Left ventricle myocardium superior (tissue), 1 donor: Measurements from ENCODE around the gene LRRC41. TPM values are rescaled to one million over a fixed set of nuclear protein-coding genes. Genes with fewer than 3 reads are reported as not detected.

ENCODE experiments used
- ATAC-seq: fragments of 200-7000 bp; cut with Tn5 transposase; one replicate; pipeline ENCODE4 v1.9.1; 2020; ENCODE audit warnings: mild to moderate bottlenecking, moderate library complexity
- DNase-seq: peaks from one replicate; pipeline ENCODE4 v3.0.0-alpha.2; 2020
- intact Hi-C: fragments of 100-400 bp; cut with micrococcal nuclease; formaldehyde crosslinking; loops from one replicate; pipeline ENCODE4 v1.11.0; 2022
- total RNA-seq: library from RNA; stranded (reverse); fragmentation: NEBNext Ultra II Directional; extraction: Animal tissue kit (Norgen Biotek cat#: 25700); gene quantifications from one replicate; pipeline ENCODE4 v1.2.1, GENCODE V29; 2021
- donor health status: DM: no; HTN: yes; CAD: no; lungs with severe emphysema.

The LRRC41 gene
- total RNA-seq, 1 donor from 2014 or later = 37.6 TPM

DNA sequence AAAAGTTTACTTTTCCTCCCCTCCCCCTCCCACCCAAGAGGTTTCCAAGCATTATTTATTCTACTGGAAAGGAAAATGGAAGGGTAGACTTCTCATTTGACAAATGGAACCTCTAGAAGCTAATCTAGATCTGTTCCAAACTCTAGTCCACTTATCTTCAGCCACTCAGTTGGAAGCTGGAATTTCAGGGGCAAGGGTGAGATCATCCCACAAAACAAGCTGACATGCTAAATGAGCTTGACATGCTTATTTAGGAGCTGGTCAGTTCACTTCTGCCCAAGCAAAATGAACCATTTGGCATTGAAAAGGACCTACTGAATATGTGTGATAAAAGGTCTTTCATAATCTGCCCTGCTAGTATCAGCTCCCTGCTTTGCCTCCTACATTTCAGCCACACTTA is 5.0 kb downstream of the LRRC41 start:
- intact Hi-C loops = no loop called here
- no peak for ATAC-seq
- DNase-seq = no peak

DNA sequence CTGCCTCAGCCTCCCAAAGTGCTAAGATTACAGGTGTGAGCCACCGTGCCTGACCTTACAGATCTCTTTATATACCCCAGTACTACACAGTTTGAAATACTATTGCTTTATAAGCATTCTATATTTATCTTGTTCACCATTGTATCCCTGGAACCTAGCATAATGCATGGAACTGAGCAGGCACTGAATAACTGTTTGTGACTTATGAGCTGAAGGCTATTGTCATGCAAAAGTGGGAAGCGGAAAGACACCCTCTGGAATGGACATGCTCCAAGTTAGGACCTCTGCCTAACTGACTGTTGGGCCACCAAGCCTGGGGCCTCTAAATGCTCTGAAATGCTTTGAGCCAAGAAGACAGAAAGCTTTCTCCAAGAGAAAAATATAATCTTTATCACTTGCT is 8.1 kb downstream of the LRRC41 start:
- no peak for ATAC-seq
- intact Hi-C loops = no loop called here

DNA sequence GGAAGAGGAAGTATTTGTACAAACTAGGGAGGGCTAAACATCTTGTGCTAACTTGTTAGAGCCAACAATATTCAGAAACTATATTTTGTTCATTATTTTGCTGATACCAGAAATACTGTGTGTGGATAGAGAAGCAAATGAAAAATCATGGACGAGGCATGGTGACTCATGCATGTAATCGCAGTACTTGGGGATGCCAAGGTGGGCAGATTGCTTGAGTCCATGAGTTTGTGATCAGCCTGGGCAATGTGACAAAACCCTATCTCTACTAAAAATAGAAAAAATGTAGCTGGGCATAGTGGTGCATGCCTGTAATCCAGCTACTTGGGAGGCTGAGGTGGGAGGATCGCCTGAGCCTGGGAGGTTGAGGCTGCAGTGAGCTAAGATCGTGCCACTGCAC is 13.4 kb downstream of the LRRC41 start:
- DNase-seq (no peak), ATAC-seq (peak; percentile 24)
- intact Hi-C loops = no loop called here

More for the DNA sequence above, 8.1 kb downstream of the LRRC41 start:
- DNase-seq = no peak

DNA sequence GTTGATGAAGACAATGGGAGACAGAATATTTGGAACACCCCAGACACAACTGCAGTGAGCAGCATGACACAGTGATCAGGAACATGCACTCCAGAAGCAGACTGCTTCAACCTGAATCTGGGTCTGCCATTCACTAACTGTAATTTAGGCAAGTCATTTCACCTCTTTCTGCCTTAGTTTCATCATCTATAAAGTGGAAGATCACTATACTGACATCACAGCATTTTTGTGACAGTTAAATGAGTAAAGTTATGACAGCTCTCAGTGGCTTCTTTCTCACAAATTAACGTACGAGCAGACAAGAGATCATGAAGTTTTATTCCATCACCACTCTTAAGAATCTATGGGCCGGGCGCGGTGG is 14.3 kb downstream of the LRRC41 start:
- intact Hi-C loops = no loop called here
- ATAC-seq (no peak), DNase-seq (no peak)

DNA sequence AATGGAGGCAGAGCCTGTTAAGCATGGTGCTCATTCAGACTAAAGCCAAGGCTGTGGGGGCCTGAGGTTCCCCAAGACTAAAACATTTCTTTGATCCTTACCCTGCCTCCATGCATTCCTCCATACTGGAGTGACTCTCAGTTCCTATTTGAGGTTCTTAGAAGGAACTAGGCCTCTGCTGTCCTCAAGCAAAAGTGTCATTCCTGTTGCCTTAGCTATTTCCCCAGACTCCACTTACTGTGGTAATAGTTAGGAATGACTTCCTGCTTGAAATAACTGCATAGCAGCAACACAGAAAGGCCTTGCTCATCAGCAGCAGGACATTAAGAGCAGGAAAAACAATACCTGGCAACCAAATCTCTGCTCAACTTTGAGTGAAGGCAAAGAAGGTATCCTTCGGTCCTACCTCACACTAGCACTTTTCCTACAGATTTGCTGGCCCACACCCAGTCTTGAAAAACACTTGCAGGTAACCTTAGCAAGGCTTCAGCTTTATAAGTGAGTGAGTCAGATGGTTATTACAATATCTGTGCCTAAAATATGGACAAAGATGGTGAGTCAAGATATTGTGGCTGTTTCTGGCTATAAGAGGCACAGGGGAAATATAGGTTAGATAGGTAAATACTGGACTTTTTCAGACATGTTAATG is 14.8 kb downstream of the LRRC41 start:
- no peak for DNase-seq
- intact Hi-C loops = no loop called here
- ATAC-seq = no peak

DNA sequence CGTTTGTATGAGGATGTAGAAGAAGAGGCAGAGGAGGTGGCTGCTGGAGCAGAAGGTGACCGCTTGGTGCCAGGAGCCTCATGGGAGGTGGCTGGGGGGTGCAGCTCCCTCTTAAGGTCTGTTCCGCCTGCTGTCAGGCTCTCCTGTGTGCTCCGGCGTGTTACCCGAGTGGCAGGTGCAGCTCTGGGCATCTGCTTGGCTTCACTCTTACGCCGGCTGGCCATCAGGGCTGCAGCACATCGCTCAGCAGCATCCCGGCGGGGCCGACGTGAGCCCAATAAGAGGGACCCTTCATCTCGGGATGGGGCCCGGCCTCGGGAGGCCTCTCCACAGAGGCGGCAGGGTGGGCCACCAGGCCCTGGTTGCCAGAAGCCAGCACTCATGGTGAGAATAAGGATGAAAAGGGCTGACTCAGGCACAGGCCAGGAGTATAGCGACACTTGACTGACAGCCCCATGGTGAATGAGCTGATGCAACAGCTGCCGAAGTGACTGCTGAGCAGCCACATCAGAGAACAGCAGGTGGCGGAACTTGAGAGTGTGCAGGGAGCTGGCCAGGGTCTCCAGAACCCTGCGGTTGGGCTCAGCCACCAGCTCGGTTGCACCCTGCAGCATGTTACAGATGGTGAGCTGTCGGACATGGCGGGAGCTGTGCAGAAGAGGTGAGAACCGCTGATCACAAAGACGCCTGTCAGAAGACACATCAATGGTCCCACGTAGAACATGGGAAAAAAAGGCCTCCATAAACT is 17.5 kb downstream of the LRRC41 start:
- intact Hi-C loops = no loop called here
- ATAC-seq = no peak
- DNase-seq = no peak

DNA sequence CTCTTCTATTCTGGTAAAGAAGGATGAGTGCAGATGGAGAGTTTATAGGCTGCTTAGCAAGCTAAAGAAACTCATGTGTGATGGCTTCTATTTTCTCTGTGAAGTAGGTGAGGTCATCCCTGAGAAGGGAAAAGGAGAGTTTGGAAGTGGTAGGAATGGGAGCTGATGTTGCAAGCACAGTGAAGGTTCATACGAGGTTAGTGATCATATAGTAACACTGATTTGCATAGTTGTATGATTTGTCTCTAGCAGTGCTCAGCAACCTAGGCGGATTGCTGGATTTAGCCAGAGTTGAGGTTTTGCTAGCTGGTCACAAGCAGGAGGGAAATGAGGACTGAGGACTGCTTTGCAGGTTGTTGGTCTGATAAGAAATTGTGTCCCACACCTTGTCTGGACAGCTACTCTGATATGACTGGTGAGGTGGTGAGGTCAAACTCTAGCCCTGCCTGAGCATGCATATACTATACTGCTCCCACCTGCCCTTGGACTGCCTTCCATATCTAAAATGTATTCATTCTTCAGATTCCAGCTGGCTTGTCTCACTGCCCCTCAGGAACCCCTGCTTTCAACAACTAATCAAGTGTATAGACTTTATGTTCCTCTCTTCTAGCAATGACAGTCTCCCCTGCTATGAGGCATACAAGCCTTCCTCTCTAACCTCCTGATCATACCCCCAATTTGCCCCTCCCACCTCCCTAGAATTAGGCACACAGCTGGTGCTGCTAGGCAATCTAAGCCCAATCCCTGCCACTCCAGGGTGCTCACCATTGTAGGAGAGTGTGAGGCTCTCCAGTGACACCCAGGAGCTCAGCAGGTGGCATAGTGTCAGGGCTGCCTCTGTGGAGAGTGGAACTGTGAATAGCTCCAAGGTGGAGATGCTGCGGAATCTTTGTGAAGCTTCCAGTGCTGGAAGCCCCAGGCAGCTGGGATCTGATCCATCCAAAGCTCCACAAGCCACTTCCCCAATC is 18.5 kb downstream of the LRRC41 start:
- no peak for DNase-seq
- intact Hi-C loops = no loop called here

DNA sequence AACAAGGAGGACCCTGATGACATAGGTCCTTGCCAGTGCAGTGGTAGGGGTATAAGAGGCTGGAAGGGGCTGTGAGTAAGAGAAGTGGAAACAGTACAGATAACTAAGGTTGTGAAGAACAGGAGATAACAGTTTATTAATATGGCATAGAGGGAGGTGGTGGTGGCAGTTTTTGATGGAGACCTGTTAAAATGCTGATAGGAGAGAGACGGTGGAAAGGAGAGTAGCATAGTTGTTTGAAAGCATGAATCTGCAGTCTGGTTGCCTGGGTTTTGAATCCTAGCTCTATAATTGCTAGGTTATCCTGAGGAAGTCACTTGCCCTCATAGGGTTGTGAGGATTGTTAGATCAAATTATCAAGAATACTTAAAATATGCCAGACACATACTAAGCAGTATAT is 19.4 kb downstream of the LRRC41 start:
- intact Hi-C loops = no loop called here
- DNase-seq (no peak), ATAC-seq (no peak)

More for the DNA sequence above, 18.5 kb downstream of the LRRC41 start:
- peak; percentile 32 for ATAC-seq

DNA sequence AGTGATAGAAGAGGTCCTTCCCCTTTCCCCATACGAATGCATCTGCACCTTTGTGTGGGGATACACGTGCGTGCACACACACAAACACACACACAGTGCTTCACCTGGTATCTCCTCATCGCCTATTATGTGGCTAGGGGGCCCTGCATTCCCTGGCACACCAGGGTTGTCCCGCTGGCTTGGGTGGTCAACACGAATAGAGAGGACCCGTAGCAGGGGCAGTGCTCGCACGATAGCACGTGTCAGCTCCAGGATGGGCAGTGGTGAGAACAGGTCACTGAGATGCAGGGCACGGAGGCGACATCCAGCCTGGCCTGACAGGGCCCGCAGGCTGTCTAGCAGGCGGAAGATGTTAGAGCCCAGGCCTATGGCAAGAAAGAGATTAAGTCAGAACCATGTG is 22.4 kb downstream of the LRRC41 start:
- DNase-seq = no peak
- ATAC-seq = no peak
- intact Hi-C loops = no loop called here

DNA sequence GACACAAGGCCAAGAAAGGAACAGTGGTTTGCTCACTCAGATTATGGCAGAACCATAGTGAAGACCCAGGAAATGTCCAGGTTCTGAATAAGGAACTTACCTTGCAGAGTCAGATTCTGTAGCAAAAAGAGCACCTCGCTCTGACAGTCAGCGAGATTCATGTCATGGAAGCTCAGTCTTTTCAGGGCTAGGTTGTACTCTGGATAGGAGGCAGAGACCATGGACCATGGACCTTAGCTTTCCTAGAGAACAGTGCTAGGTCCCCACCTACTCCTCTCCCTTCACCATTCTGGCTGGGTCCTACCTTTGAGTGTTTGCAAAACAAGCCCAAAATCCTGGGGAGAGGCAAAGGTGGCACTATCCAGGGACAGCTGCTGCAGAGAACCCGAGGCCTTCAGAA is 23.3 kb downstream of the LRRC41 start:
- DNase-seq (no peak), ATAC-seq (no peak)
- intact Hi-C loops = no loop called here

DNA sequence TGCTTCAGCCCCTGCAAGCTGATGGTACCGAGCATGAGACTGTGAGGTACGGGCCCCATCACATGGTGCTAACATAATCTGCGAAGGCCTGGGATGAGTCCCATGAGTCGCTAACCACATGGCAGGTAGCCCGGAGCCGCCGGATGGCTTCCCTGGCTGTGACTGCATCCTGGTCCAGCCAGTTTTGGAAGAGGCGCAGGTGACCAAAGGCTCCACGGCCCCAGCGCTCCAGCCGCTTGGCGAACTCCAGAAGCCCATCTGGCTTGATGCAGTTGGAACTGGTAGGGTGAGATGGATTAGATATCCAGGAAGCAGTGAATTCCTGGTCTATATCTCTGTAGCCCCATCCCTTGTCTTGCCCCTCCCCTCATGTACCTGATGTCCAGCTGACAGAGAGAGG is 24.6 kb downstream of the LRRC41 start:
- peak; percentile 46 for DNase-seq
- peak; percentile 12 for ATAC-seq
- intact Hi-C loops = no loop called here

DNA sequence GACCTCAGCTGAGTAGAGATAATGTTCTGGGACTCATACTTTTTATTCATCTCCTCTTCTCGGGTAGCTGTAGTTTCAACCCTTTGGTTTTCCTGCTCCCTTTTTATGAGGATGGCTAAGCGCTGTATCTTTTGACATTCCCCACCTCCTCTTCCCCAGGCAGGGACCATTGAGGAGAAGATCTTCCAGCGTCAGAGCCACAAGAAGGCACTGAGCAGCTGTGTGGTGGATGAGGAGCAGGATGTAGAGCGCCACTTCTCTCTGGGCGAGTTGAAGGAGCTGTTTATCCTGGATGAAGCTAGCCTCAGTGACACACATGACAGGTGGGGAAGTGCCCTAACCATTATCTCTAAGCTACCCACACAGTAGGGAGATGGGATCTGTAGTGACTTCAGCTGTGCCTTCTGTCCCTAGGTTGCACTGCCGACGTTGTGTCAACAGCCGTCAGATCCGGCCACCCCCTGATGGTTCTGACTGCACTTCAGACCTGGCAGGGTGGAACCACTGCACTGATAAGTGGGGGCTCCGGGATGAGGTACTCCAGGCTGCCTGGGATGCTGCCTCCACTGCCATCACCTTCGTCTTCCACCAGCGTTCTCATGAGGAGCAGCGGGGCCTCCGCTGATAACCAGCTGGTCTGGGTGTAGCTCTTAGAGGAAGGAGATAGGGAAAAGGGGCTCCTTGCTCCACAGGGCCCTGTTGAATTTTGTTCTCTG is 25.6 kb downstream of the LRRC41 start:
- no peak for DNase-seq
- ATAC-seq = peak; percentile 5
- intact Hi-C loops = no loop called here

DNA sequence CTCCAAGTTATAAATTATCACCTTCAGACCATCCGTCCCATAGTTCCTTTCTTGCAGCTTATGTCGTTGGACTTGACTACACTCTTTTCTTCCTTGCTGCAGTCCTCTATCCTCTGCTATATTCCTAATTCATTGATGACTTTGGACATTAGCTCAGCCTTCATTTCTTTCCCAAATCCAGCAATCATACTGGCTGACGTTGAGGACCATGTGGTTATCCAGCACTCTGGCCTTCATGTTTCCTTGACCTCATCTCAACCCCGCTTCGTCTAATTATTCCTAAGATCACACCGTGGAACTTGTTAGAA is 28.4 kb downstream of the LRRC41 start:
- ATAC-seq = no peak
- no peak for DNase-seq
- intact Hi-C loops = no loop called here

DNA sequence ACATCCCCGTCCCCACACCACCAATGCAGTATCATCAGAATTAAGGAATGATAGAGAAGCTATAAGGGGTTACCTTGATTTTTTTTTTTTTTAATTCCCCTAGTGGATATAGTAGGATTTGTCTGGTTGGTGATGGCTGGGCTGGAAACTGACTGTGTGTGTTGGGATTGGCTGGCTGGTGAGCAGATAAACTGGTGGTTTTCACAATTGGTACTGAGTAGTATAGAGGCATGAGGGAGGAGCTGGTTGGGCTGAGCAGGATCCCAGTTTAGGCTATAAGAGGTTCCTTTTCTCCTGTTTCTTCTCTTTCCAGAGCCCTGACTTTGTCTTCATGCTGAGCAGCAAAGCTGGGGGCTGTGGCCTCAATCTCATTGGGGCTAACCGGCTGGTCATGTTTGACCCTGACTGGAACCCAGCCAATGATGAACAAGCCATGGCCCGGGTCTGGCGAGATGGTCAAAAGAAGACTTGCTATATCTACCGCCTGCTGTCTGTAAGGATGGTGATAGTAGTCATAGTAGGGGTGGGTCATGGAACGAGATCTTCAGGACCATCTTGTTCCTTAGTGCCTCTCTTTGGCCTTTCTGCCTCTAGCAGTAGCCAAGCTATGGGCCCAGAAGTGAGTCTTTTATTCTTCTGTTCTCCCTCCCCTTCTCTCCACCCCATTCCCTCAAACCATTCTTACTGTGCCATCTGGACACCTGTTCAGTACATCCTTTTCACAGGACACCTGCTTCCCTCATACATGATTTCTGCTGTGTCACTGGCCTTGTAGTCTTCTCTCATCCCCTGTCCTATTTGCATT is 29.0 kb downstream of the LRRC41 start:
- intact Hi-C loops = no loop called here
- DNase-seq (no peak), ATAC-seq (no peak)

DNA sequence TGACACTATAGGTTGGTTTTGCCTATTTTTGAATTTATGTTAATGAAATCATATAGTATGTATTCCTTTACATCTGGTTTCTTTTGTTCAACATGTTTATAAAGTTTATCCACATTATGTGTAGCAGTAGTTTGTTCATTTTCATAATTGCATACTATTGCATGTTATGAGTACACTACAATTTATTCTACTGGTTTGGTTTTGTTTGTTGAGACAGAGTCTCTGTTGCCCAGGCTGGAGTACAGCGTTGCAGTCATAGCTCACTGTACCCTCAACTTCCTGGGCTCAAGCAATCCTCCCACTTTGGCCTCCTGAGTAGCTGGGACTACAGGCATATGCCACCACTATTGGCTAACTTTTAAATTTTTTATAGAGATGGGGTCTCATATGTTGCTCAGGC is 34.8 kb downstream of the LRRC41 start:
- DNase-seq (no peak), ATAC-seq (no peak)
- intact Hi-C loops = no loop called here

DNA sequence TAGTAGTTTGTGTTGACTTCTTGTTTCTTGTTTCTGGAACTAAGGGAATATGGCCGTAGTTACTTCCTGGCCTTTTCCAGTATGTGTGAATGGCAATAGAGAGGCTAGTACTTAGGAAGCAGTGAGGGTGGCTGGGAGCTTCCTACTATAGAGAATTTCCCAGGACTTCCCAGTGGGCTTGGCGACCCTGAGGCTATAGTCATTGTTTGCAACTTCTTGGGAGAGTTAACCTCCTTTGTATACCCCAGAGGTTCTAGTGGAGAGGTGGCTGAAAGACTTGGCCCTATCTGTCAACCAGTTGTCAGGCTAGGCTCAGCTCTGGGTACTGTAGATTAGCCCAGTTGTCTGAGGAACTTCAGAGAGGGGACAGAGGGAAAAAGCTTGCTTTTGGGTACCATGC is 40.3 kb downstream of the LRRC41 start:
- intact Hi-C loops = no loop called here
- DNase-seq (no peak), ATAC-seq (no peak)

DNA sequence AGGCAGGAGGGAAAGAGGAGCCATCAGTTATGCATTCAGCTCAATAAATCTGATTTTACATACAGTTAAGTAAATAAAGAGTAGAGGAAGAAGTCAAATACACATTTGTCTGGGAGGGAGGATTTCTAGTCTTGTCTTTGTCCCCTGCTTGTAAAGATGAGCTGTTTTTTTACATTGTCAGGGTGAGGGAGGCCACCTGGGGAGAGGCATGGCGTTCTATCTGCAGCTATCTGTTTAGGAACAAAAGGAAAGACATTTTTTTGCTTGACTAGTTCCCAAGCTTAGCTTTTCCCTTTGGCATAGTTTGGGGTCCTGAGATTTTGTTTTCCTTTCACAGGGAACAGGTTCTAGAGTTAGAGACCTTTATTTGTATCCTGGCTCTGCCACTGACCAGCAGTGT is 40.9 kb downstream of the LRRC41 start:
- ATAC-seq (no peak), DNase-seq (no peak)
- intact Hi-C loops = no loop called here

DNA sequence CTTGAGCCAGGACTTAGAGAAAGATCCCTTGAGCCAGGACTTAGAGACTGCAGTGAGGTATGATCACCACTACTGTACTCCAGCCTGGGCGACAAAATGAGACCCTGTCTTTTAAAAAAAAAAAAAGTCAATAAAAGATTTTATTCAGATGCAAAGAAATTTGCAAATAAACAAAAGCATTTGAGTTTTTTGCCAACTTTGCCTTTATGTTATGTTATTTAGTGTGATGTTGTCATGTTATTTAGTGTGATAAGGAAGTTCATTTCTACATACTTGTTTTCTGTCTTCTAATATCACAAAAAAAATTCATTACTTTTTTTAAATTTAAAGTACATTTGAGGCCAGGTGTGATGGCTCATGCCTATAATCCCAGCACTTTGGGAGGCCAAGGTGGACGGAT is 46.9 kb downstream of the LRRC41 start:
- no peak for DNase-seq
- ATAC-seq = no peak
- intact Hi-C loops = no loop called here

DNA sequence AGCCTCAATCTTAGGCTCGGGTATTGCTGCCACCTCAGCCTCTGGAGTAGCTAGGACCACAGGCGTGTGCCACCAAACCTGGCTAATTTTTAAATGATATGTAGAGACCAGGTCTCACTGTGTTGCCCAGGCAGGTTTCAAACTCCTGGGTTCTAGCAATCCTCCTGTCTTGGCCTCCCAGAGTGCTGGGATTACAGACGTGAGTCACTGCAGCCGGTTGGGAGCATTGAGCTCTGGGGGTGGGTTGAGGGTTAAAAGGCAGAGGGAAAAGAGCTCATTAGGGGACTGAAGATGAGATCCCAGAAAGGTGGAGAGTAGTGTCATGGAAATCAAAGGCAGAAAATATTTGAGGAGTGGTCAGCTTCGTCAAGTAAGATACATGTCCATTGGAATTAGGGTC is 48.7 kb downstream of the LRRC41 start:
- no peak for DNase-seq
- intact Hi-C loops = no loop called here

More for the DNA sequence above, 48.7 kb downstream of the LRRC41 start:
- ATAC-seq = no peak
